H9 (cell line): ENCODE results near the gene NXPH1. TPM values are rescaled to one million over a fixed set of nuclear protein-coding genes. Genes with fewer than 3 reads are reported as not detected.
"Not testable (repeated sequence)": the region's sequence is repeated elsewhere in the genome, so short reads cannot be mapped to it uniquely, and the experiment has no call there.

Experiments used
- DNase-seq: peaks from one replicate; pipeline ENCODE4 v3.0.0-alpha.2; 2017
- H2AFZ ChIP-seq: one replicate; pipeline ENCODE4 v1.6.1; 2013; ENCODE audit warnings: mild to moderate bottlenecking, low read length, control low read depth, moderate library complexity
- H2AK5ac ChIP-seq: 2 replicates; pipeline ENCODE4 v1.6.1; 2013; ENCODE audit warnings: low read length, control low read depth, mixed read lengths; ENCODE audit not compliant: insufficient read length
- H2BK120ac ChIP-seq: one replicate; pipeline ENCODE4 v1.6.1; 2013; ENCODE audit warnings: low read depth, mild to moderate bottlenecking, low read length, control low read depth, inconsistent platforms; ENCODE audit not compliant: poor library complexity, severe bottlenecking
- H2BK12ac ChIP-seq: 2 replicates; pipeline ENCODE4 v1.6.1; 2013; ENCODE audit warnings: low read length, control low read depth, mixed read lengths, low read depth; ENCODE audit not compliant: insufficient read length
- H2BK15ac ChIP-seq: 2 replicates; pipeline ENCODE4 v1.6.1; 2013; ENCODE audit warnings: low read depth, low read length, control low read depth
- H2BK20ac ChIP-seq: one replicate; pipeline ENCODE4 v1.6.1; 2013; ENCODE audit warnings: low read depth, mild to moderate bottlenecking, low read length, control low read depth, inconsistent platforms; ENCODE audit not compliant: poor library complexity, severe bottlenecking
- H2BK5ac ChIP-seq: 2 replicates; pipeline ENCODE4 v1.6.1; 2013; ENCODE audit warnings: low read length, control low read depth, mixed read lengths; ENCODE audit not compliant: insufficient read length
- H3K14ac ChIP-seq: 2 replicates; pipeline ENCODE4 v1.6.1; 2013; ENCODE audit warnings: low read length, control low read depth; ENCODE audit not compliant: insufficient read depth
- H3K18ac ChIP-seq: 2 replicates; pipeline ENCODE4 v1.6.1; 2013; ENCODE audit warnings: low read depth, mild to moderate bottlenecking, mixed read lengths, low read length, control low read depth; ENCODE audit not compliant: insufficient read length
- H3K23ac ChIP-seq: 2 replicates; pipeline ENCODE4 v1.6.1; 2013; ENCODE audit warnings: low read length, control low read depth, mixed read lengths, low read depth; ENCODE audit not compliant: insufficient read length
- H3K23me2 ChIP-seq: 2 replicates; pipeline ENCODE4 v1.6.1; 2013; ENCODE audit warnings: low read depth, mild to moderate bottlenecking, mixed read lengths, low read length, control low read depth; ENCODE audit not compliant: insufficient read length, poor library complexity, severe bottlenecking
- H3K27ac ChIP-seq: 2 replicates; pipeline ENCODE4 v1.5.1; 2013; ENCODE audit warnings: low read length, control low read depth, mixed read lengths, low read depth; ENCODE audit not compliant: insufficient read length
- H3K27me3 ChIP-seq: 2 replicates; pipeline ENCODE4 v1.6.1; 2013; ENCODE audit warnings: low read length, control low read depth, inconsistent platforms; ENCODE audit not compliant: insufficient read depth
- H3K4ac ChIP-seq: 2 replicates; pipeline ENCODE4 v1.6.1; 2013; ENCODE audit warnings: low read depth, mild to moderate bottlenecking, control low read depth, inconsistent platforms, low read length, moderate library complexity
- H3K4me1 ChIP-seq: 2 replicates; pipeline ENCODE4 v1.6.1; 2013; ENCODE audit warnings: low read length, control low read depth, inconsistent platforms; ENCODE audit not compliant: insufficient read depth
- H3K4me2 ChIP-seq: 2 replicates; pipeline ENCODE4 v1.6.1; 2013; ENCODE audit warnings: low read length, control low read depth, mixed read lengths; ENCODE audit not compliant: insufficient read length, insufficient read depth
- H3K56ac ChIP-seq: 2 replicates; pipeline ENCODE4 v1.6.1; 2013; ENCODE audit warnings: low read depth, mild to moderate bottlenecking, mixed read lengths, low read length, control low read depth; ENCODE audit not compliant: insufficient read length
- H3K79me1 ChIP-seq: 2 replicates; pipeline ENCODE4 v1.6.1; 2013; ENCODE audit warnings: low read depth, mild to moderate bottlenecking, moderate library complexity, low read length, control low read depth, inconsistent platforms; ENCODE audit not compliant: insufficient read depth, poor library complexity, severe bottlenecking
- H3K79me2 ChIP-seq: 2 replicates; pipeline ENCODE4 v1.6.1; 2013; ENCODE audit warnings: low read length, control low read depth, inconsistent platforms; ENCODE audit not compliant: insufficient read depth
- H3K9ac ChIP-seq: 2 replicates; pipeline ENCODE4 v1.6.1; 2013; ENCODE audit warnings: low read length, control low read depth, mixed read lengths; ENCODE audit not compliant: insufficient read length; ENCODE audit errors: extremely low read depth
- H3K9me3 ChIP-seq: one replicate; pipeline ENCODE4 v1.6.1; 2013; ENCODE audit warnings: low read depth, low read length, inconsistent platforms; ENCODE audit not compliant: control insufficient read depth
- H3T11ph ChIP-seq: one replicate; pipeline ENCODE4 v1.6.1; 2013; ENCODE audit warnings: mild to moderate bottlenecking, low read length, control low read depth, inconsistent platforms
- H4K20me1 ChIP-seq: one replicate; pipeline ENCODE4 v1.6.1; 2013; ENCODE audit not compliant: control insufficient read depth, insufficient read length, insufficient read depth
- H4K5ac ChIP-seq: 2 replicates; pipeline ENCODE4 v1.6.1; 2013; ENCODE audit warnings: low read depth, mild to moderate bottlenecking, mixed read lengths, low read length, control low read depth; ENCODE audit not compliant: insufficient read length
- H4K8ac ChIP-seq: replicated peaks from 2 replicates; pipeline ENCODE4 v1.6.1; 2013; ENCODE audit warnings: low read length, control low read depth, mixed read lengths, low read depth; ENCODE audit not compliant: insufficient read length
- H4K91ac ChIP-seq: 2 replicates; pipeline ENCODE4 v1.6.1; 2013; ENCODE audit warnings: low read depth, mild to moderate bottlenecking, moderate library complexity, mixed read lengths, low read length, control low read depth; ENCODE audit not compliant: insufficient read length
- H3K27ac Mint-ChIP-seq, 3 experiments: 2 replicates in 2 of 3; 3 replicates in 1 of 3; pipeline ENCODE4 v1.8.0; 2020 to 2021; ENCODE audit warnings: mixed read lengths in 3 of 3, mild to moderate bottlenecking in 1 of 3, moderate library complexity in 1 of 3
- H3K27me3 Mint-ChIP-seq: 2 replicates; pipeline ENCODE4 v1.8.0; 2021; ENCODE audit warnings: low read depth, mild to moderate bottlenecking, moderate library complexity, mixed read lengths
- H3K36me3 Mint-ChIP-seq, 3 experiments: 2 replicates in 2 of 3; 3 replicates in 1 of 3; pipeline ENCODE4 v1.8.0; 2020 to 2021; ENCODE audit warnings: low read depth in 3 of 3, mixed read lengths in 3 of 3; ENCODE audit not compliant: insufficient read depth in 1 of 3
- H3K4me1 Mint-ChIP-seq, 2 experiments: 2 replicates each; pipeline ENCODE4 v1.8.0; 2020; ENCODE audit warnings: mixed read lengths in 2 of 2
- H3K4me3 Mint-ChIP-seq, 2 experiments: 2 replicates in 1 of 2; 3 replicates in 1 of 2; pipeline ENCODE4 v1.8.0; 2020 to 2021; ENCODE audit warnings: mild to moderate bottlenecking in 2 of 2, mixed read lengths in 2 of 2, moderate library complexity in 1 of 2
- H3K9me3 Mint-ChIP-seq, 2 experiments: 2 replicates in 1 of 2; 3 replicates in 1 of 2; pipeline ENCODE4 v1.8.0; 2020; ENCODE audit warnings: mild to moderate bottlenecking in 2 of 2, mixed read lengths in 2 of 2, moderate library complexity in 1 of 2
- CTCF ChIP-seq: fragments of 200-600 bp; sonication (generic); conservative IDR thresholded peaks from 3 replicates; pipeline ENCODE4 v1.8.0; 2021; ENCODE audit warnings: antibody characterized with exemption, mild to moderate bottlenecking
- WGBS: extraction: QIAGEN DNeasy Blood & Tissue Kit; methylation state at CpG from one replicate; pipeline ENCODE4 v1.1.7; 2013; ENCODE audit warnings: missing lambda C conversion rate, low lambda C conversion rate, mixed read lengths; ENCODE audit not compliant: insufficient read length; ENCODE audit errors: extremely low coverage; 5-methylcytosine and 5-hydroxymethylcytosine counted together
- total RNA-seq: library from RNA; stranded (reverse); gene quantifications from 2 replicates; pipeline ENCODE4 v1.2.1, GENCODE V29; 2021

The NXPH1 gene
- total RNA-seq, 1 experiment from 2014 or later, result 0.15 TPM

DNA sequence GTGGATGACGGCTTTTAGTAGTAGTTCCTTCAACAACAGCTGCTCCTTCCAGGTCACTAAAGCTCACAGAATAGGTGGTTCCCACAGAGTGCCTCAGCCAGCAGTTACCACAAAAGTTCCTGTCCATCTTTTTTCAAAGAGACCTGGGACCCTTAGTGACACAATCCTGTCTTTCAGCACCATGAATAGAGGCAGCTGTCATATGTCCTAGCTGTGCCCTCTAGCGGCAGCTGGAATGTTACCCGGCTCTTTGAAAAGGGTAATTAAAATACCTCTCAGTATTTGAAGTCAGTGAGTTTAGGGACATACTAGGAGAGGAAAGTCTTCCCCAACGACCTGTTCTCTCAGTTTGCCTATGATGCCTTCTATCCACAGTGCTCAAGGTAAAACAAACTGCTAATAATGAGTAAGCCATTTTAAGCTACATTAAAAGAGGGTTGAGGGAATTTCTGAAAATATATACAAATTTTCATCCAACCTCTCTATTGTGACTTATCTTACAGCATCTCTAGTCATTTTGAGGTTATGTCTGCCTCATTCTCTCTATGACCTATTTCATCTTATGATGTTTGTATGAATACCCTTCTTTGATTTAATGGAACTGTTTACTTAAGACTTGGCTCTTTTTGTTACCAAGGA is 290.8 kb downstream of the NXPH1 start:
- Histone ChIP-seq H3K23me2 (no peaks in the 10 kb centered on the region), H3K27me3 (no peaks in the 10 kb centered on the region), H3K9ac (no peak overlapping the region), H3K9me3 (no peaks in the 10 kb centered on the region), H3K14ac (no peak overlapping the region), H4K20me1 (no peaks in the 10 kb centered on the region), H3K4ac (no peak overlapping the region), H2AK5ac (no peak overlapping the region), H2BK5ac (no peak overlapping the region), H2BK15ac (no peak overlapping the region), H2BK120ac (no peak overlapping the region), H3K4me2 (no peak overlapping the region), H4K91ac (no peak overlapping the region), H2AFZ (no peak overlapping the region), H3K18ac (no peak overlapping the region), H3K27ac (no peak overlapping the region), H3K79me2 (no peaks in the 10 kb centered on the region), H3K4me1 (no peaks in the 10 kb centered on the region), H3K79me1 (no peaks in the 10 kb centered on the region), H3K56ac (no peak overlapping the region), H2BK20ac (no peak overlapping the region), H3T11ph (no peak overlapping the region), H3K23ac (no peak overlapping the region), H4K5ac (no peak overlapping the region), H4K8ac (no peak overlapping the region), H2BK12ac (no peak overlapping the region)
- Mint-ChIP-seq H3K27ac (no peak overlapping the region), H3K27me3 (no peaks in the 10 kb centered on the region; the same call in 1 of the 2 replicates), H3K9me3 (no peaks in the 10 kb centered on the region), H3K4me3 (no peak overlapping the region), H3K4me1 (no peaks in the 10 kb centered on the region), H3K36me3 (no peaks in the 10 kb centered on the region)
- TF ChIP-seq CTCF, result peak; percentile 90
- no CpG with 5 or more reads among the region's 4 CpGs for WGBS
- peak; percentile 64 for DNase-seq

- not testable (repeated sequence) for H4K8ac ChIP-seq, H3K23ac ChIP-seq, H2BK5ac ChIP-seq, H3K4me1 Mint-ChIP-seq, H3K23me2 ChIP-seq, H3K4me1 ChIP-seq, H3K79me1 ChIP-seq, H3K14ac ChIP-seq, H3T11ph ChIP-seq, H3K9me3 ChIP-seq, H2BK20ac ChIP-seq, H3K79me2 ChIP-seq, H3K27ac Mint-ChIP-seq, H3K27me3 ChIP-seq, H3K18ac ChIP-seq, H2AFZ ChIP-seq, H4K20me1 ChIP-seq, DNase-seq, H3K4me2 ChIP-seq, H3K56ac ChIP-seq, H4K91ac ChIP-seq, H2AK5ac ChIP-seq, H4K5ac ChIP-seq, H3K9ac ChIP-seq, H2BK120ac ChIP-seq, H3K4ac ChIP-seq, H2BK12ac ChIP-seq, H3K4me3 Mint-ChIP-seq, H2BK15ac ChIP-seq, H3K27ac ChIP-seq, H3K27me3 Mint-ChIP-seq
- WGBS, result no CpG with 5 or more reads among the region's 14 CpGs
- Mint-ChIP-seq H3K9me3 (peaks cover 25 to 30% of the 10 kb centered on the region in 2 experiments), H3K36me3 (peaks cover 6 to 27% (median 7%) of the 10 kb centered on the region in 3 experiments)
These were observed 298.3 kb downstream of the NXPH1 start for GRCh38 chr7:8731756-8732155.
